WTC11 (cell line): Measurements from ENCODE around the gene KHDC1.

Experiments used
- CREB1 ChIP-seq: sonication (generic); formaldehyde crosslinking; IDR thresholded peaks from 2 replicates; pipeline ENCODE4 v1.8.0; 2023; ENCODE audit warnings: mild to moderate bottlenecking, missing genetic modification reagents
- E2F1 ChIP-seq: sonication (generic); formaldehyde crosslinking; IDR thresholded peaks from 2 replicates; pipeline ENCODE4 v1.8.0; 2022; ENCODE audit warnings: mild to moderate bottlenecking, missing genetic modification reagents
- FOXJ3 ChIP-seq: sonication (generic); formaldehyde crosslinking; IDR thresholded peaks from 2 replicates; pipeline ENCODE4 v1.9.0; 2021; ENCODE audit warnings: missing genetic modification reagents, mild to moderate bottlenecking, borderline replicate concordance
- MAX ChIP-seq: sonication (generic); formaldehyde crosslinking; IDR thresholded peaks from 2 replicates; pipeline ENCODE4 v1.8.0; 2022; ENCODE audit warnings: mild to moderate bottlenecking, missing genetic modification reagents
- NR2C2 ChIP-seq: sonication (generic); formaldehyde crosslinking; IDR thresholded peaks from 2 replicates; pipeline ENCODE4 v1.8.0; 2022; ENCODE audit warnings: mild to moderate bottlenecking, missing genetic modification reagents
- SP1 ChIP-seq: sonication (generic); formaldehyde crosslinking; conservative IDR thresholded peaks from 2 replicates; pipeline ENCODE4 v1.8.1; 2022; ENCODE audit warnings: missing genetic modification reagents
- TP53 ChIP-seq: sonication (generic); formaldehyde crosslinking; IDR thresholded peaks from 2 replicates; pipeline ENCODE4 v1.8.1; 2023; ENCODE audit warnings: mild to moderate bottlenecking, missing genetic modification reagents
- ZNF121 ChIP-seq: sonication (generic); formaldehyde crosslinking; IDR thresholded peaks from 2 replicates; pipeline ENCODE4 v1.8.0; 2023; ENCODE audit warnings: missing genetic modification reagents
- ZNF138 ChIP-seq: sonication (generic); formaldehyde crosslinking; conservative IDR thresholded peaks from 2 replicates; pipeline ENCODE4 v1.8.1; 2022; ENCODE audit warnings: mild to moderate bottlenecking, moderate library complexity, missing genetic modification reagents
- TF ChIP-seq, protein P1 (sequence below): fragments of 250-450 bp; sonication (Bioruptor Pico); conservative IDR thresholded peaks from 2 replicates; pipeline ENCODE4 v1.9.0; 2021; ENCODE audit warnings: mild to moderate bottlenecking
- TF ChIP-seq, protein P2 (sequence below): fragments of 200-600 bp; IDR thresholded peaks from 2 replicates; pipeline ENCODE4 v1.8.0; 2022; ENCODE audit warnings: antibody characterized with exemption
- TF ChIP-seq, protein P3 (sequence below): sonication (generic); formaldehyde crosslinking; conservative IDR thresholded peaks from 2 replicates; pipeline ENCODE4 v1.8.1; 2022; ENCODE audit warnings: mild to moderate bottlenecking, missing genetic modification reagents

DNA sequence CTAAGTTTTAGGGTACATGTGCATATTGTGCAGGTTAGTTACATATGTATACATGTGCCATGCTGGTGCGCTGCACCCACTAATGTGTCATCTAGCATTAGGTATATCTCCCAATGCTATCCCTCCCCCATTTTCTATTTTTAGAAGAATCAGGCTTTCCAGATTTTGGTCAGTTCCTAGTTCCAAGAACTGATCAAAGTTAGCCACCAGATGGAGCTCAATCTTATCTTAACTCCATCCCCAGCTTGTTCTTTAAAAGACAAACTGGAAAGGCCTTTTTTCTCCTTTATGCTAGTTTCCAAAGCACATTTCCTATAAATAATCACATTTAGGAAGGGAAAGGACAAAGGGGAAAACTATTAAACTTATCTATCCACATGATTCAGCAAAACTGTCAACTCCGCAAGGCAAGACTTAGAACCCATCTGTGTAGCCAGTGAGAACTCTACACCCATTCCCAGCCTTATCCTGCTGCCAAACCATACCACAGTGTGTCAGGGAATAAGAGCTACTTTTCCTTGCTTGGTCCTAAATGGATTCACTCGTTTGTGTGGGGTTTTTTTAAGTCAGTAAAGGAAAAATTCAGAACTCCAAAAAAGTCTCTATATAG, 22.8 kb upstream of the KHDC1 start:
- TF ChIP-seq FOXJ3 (CRISPR knock-in tag) (no peak), NR2C2 (CRISPR knock-in tag) (no peak), MAX (CRISPR knock-in tag) (no peak), TP53 (no peak), E2F1 (CRISPR knock-in tag) (no peak), ZNF121 (CRISPR knock-in tag) (no peak), CREB1 (no peak), SP1 (CRISPR knock-in tag) (no peak), ZNF138 (CRISPR knock-in tag) (no peak)
- TF ChIP-seq, protein P1, sequence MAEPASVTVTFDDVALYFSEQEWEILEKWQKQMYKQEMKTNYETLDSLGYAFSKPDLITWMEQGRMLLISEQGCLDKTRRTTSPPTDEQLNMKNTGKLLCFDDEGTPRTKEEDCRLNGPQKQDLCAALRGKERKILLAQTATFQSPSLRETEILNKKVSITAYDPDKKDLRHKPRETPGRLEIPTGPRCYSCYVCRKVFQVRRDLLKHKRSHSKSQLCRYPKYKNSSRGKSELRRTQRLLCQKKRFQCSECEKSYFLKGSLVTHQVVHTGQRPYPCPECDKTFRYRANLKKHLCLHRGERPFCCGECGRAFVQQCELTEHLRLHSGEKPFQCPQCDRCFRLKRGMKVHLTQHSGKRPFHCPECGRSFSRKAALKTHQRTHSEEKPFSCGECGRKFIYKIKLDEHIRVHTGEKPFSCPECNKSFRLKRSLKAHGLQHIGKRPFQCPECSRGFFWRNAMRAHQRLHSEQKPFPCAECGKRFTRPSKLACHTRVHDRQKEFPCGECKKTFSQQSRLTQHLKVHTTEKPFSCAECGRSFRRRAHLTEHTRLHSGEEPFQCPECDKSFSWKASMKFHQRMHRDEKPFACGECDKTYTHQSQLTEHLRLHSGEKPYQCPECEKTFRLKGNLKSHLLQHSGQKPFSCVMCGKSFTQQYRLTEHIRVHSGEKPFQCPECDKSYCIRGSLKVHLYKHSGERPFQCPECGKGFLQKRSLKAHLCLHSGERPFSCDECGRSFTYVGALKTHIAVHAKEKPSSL (CRISPR knock-in tag) = no peak
- TF ChIP-seq, protein P2, sequence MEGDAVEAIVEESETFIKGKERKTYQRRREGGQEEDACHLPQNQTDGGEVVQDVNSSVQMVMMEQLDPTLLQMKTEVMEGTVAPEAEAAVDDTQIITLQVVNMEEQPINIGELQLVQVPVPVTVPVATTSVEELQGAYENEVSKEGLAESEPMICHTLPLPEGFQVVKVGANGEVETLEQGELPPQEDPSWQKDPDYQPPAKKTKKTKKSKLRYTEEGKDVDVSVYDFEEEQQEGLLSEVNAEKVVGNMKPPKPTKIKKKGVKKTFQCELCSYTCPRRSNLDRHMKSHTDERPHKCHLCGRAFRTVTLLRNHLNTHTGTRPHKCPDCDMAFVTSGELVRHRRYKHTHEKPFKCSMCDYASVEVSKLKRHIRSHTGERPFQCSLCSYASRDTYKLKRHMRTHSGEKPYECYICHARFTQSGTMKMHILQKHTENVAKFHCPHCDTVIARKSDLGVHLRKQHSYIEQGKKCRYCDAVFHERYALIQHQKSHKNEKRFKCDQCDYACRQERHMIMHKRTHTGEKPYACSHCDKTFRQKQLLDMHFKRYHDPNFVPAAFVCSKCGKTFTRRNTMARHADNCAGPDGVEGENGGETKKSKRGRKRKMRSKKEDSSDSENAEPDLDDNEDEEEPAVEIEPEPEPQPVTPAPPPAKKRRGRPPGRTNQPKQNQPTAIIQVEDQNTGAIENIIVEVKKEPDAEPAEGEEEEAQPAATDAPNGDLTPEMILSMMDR = no peak
- TF ChIP-seq, protein P3, sequence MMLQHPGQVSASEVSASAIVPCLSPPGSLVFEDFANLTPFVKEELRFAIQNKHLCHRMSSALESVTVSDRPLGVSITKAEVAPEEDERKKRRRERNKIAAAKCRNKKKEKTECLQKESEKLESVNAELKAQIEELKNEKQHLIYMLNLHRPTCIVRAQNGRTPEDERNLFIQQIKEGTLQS (CRISPR knock-in tag) = no peak
